T1000 (cell line): ENCODE measurements around the gene NPAS2.

ENCODE experiments used
- DNase-seq: peaks from one replicate; lab custom pipeline; 2025; ENCODE audit warnings: mixed read lengths; lab: John Stamatoyannopoulos, UW

Gene NPAS2, protein sequence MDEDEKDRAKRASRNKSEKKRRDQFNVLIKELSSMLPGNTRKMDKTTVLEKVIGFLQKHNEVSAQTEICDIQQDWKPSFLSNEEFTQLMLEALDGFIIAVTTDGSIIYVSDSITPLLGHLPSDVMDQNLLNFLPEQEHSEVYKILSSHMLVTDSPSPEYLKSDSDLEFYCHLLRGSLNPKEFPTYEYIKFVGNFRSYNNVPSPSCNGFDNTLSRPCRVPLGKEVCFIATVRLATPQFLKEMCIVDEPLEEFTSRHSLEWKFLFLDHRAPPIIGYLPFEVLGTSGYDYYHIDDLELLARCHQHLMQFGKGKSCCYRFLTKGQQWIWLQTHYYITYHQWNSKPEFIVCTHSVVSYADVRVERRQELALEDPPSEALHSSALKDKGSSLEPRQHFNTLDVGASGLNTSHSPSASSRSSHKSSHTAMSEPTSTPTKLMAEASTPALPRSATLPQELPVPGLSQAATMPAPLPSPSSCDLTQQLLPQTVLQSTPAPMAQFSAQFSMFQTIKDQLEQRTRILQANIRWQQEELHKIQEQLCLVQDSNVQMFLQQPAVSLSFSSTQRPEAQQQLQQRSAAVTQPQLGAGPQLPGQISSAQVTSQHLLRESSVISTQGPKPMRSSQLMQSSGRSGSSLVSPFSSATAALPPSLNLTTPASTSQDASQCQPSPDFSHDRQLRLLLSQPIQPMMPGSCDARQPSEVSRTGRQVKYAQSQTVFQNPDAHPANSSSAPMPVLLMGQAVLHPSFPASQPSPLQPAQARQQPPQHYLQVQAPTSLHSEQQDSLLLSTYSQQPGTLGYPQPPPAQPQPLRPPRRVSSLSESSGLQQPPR

DNA sequence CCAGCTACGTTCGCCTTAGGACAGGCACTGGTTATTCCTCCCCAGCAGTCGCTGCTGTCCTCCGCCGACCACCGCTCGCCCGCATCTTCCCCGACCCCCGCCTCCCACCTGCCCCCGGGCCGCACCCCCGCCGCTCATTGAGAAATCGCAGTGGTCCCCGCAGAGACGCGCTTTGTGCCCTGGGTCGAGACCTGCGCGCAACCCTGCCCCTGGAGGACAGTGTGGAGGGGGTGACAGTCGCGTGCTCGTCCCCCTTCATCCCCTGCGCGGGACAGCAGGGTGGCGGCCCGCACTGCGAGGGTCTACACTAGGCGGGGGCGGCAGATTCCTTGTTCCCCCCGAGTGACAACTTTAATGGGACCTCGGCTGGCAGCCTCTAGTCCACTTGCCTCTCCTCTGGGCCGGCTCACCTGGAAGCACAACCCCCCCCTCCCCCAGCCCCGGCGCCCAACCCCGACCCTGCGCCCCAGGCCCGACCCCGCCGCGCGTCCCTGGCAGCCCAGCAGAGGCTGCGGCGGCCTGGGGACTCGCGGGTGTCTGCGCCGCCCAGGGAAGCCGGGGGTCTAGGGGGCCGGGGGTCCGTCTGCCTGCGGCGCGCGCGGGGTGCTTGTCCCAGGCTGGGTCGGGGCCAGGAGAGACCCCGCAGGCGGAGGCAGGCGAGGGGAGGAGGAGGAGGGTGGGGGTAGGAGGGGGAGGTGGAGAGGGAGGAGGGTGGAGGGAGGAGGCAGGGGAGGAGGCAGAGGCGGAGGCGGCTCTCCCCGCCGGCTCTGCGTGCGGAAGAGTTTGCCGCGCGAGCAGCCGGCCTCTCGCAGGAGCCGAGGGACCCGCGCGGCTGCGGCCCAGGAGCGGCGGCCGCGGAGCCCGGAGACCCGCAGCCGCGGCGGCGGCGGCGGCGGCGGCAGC lies at the start of gene NPAS2:
NPAS2 (plus strand) TSS at position 770 of the 903 bp plus-strand sequence. CDS start 84,616 bp downstream, outside the sequence.
- DNase-seq: no peak

DNA sequence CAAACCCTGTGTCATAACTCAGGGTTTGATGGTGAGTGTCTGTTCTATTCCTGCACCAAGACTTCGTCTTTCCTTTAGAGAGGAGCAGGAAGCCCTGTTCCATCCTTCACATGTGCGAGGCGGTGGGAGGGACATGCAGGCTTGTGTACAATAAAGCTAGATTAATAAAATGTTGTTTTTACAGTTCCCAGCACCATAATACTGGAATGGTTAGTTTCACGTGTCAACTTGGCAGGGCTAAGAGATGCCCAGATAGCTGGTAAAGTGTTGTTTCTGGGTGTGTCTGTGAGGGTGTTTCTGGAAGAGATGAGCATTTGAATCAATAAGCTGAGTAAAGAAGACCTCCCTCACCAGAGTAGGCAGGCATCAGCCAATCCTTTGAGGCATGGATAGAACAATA lies 48.8 kb upstream of the NPAS2 start:
- no peak for DNase-seq

DNA sequence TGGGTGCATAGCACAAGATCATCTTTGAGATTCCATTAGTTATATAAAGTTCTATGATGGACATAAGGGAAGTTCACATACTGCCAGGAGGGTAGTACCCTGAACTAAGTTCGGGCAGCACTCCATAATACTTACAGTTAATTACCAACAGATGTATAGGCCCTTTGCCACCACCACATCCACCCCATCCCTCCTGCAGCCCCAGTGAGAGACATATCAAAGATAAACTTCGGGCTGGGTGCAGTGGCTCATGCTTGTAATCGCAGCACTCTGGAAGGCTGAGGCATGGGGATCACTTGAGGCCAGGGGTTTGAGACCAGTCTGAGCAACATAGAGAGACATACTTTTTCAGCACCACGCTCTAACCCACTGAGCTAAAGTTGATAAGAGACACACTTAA lies 46.4 kb upstream of the NPAS2 start:
- no peak for DNase-seq

DNA sequence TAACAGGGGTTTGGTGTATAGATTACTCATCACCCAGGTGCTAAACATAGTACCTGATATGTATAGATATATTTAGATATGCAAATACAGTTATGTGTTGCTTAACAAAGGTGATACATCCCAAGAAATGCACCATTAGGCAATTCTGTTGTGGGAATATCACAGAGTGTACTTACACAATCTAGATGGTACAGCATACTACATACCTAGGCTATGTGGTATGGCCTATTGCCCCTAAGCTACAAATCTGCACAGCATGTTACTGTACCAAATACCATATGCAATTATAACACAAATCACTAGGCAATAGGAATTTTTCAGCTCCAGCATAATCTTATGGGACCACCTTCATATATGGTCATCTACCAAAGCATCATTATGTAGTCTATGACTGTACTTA lies 43.5 kb upstream of the NPAS2 start:
- no peak for DNase-seq

DNA sequence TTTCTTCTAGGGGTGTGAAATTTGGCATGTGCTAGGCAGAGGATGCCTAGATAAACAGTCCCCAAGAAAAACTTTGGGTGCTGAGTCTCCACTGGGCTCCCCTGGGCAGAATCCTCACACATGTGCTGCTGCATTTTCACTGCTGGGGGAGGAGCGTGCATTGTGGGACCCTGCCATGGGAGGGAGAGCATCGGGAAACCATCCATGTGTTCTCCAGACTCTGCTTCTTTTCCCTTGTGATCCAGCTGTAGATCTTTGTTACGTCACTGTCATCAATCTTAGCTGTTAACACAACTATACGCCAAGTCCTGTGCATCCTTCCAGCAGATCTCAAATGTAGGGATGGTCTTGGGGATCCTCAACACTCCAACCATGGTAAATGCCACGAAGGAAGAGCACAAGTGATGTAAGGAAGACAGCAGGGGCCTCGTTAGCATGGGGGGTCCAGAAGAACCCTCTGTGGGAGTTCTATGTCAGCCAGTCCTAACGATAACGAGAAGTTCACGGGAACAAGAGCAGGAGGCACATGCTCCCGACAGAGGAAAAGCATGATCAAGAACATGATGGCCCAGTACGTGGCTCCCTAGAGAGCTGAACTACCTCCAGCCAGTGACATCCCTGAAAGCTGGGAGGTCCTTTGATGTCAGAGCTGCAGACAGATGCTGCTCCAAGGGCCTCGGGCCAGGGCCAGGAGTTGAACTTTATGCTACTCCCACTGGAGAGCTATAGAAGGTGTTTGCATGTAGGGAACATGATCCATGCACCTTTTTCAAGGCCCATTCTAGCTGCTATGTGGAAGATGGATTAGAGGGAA lies 41.1 kb upstream of the NPAS2 start:
- no peak for DNase-seq

DNA sequence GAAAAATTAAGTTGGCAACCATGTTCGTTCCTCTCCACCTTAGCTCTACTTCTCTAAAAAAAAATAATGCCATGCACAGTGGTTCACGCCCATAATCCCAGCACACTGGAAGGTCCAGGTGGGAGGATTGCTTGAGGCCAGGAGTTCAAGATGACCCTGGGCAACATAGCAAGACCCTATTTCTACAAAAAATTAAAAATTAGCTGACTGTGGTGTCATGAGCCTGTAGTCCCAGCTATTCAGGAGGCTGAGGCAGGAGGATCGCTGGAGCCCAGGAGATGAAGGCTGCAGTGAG lies 40.1 kb upstream of the NPAS2 start:
- DNase-seq: no peak

DNA sequence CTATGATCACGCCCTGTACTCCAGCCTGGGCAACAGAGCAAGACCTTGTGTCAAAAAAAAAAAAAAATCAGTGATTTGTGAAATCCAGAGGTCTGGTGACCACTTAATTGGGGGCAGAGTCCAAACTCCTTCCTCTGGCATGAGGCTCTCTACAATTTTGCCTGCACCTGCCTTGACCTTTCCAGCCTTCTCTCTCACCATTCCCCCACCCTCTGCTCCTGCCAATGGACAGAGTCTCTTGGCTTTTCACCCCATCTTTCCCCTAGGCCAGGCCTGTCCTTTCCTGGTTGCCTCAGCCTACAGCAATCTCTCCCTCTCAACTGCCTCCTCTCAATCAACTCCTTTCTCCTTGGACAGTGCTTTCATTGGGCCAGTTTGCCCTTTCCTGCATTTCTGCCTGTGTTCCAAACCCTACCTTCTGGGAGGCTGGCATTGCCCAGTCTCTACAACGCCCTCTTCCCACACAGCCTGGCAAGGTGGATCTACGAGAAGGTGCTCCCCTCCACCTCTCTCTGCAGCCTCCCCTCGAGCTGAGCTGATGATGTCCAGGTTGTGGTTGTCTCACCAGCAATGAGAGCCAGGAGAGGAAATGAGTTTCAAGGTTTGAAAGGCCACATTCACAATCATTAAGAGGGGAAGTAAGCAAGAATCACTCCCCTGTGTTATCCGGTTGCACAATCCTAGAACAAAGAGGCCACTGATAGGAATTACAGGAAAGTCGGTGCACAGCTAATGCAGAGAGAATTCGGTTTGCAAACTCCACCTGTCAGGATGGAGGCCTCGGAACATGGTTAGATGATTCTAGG lies 39.5 kb upstream of the NPAS2 start:
- DNase-seq: no peak

DNA sequence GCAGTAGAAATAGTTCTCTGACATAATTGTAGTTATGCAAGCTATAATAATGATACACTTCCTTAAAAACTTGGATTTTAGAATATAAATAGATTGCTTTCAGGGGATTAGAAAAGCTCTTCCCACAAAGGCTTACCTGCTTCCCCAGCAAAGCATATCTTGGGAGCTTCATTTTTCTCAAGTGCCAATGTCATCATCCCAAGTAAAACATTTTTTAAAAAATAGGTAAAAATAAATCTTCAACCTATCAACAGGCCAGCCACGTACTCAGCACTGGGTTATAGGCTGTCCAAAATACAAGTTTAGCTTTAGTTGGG lies 39.0 kb upstream of the NPAS2 start:
- DNase-seq: no peak

DNA sequence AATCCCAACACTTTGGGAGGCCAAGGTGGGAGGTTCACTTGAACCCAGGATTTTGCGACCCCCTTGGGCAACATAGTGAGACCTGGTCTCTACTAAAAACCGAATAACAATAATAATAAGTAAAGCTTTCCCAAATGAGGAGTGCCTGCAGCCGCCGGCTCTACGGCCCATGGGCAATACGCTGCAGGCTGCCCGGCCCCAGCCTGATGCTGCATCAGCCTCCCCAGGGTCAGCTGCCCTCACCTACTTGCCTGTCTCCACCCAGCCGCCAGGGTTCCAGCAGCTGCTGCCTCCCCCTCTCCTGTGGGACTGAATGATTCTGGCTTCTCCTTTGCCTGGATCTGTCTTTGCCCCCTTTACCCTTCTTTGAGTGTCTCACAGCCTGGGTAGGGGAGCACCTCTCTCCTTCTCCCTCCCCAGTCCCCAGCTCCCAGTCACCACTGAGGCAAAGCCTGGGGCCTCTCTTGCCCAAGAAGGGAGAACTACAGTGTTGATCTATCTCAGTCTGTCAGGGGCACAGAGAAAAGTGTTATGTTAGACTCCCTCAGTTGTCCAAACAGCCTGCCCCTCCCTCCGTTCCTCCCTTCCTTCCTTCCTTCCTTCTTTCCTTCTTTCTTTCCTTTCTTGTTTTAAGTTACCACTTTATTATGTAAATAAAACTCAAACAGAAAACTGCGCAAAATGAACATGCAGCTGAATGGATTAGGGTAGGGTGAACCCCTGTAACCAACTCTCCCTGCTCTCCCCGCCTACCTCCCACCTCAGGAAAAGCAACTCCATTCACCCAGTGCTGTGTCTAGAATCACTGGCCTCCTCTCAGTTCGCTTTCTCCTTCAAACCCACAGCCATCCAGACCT lies 38.2 kb upstream of the NPAS2 start:
- DNase-seq: no peak

DNA sequence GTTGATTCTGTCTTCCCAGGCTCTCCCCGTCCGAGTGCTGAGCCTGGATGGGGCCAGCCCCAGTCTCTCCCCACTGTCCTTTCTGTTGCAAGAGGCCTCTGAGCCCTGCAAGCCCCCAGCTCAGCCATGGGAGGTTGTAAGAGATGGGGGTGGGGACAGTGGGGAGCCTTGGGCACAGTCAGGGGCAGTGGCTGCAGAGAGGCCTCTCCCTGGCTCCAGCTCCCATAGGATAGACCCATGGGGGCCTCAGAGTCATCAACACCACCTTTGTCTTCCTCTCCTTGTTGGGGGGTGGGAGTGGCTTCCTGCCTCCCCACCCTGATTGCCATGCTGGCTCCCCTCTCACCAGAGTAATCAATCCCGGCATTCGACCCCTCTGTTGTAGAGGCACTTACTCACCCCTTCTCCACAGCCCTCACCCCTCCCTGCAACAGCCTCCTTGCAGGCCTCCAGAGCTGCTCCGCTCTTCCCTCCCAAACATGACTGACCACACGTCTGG lies 37.5 kb upstream of the NPAS2 start:
- DNase-seq: no peak

DNA sequence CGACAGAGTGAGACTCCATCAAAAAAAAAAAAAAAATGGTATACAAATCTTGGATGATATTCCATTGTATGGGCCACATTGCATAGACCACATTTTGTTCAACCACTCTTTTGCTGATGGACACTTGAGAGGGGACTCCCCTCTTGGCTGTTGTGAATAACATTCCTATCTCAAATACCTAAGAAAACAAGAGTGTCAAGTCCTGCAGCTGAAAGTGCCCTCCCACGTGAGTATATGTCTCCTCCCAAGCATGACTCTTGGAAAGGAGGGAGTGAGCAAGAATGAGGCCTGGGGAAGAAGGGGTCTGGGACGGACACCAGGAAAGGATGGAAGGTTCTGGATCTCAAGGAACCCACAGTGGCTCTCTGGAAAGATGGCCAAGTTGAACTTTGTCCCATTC lies 36.0 kb upstream of the NPAS2 start:
- DNase-seq: no peak

DNA sequence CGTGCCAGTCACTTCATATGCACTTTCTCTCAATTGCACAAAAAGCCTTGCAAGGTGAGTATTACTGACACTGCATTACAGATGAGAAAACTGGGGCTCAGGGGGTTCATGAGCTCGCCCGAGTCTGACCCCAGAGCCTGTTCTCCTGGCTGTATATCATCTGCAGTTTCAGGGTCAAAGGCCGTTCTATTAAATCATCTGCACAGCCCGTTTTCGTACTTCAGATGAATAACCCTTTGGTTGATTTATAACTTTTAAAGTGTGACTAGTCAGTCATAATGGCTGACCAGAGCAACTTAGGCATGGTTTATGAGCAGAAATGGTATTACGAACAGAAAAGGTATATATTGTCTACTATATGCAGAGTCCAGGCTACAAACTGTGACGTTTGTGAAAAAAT lies 35.3 kb upstream of the NPAS2 start:
- no peak for DNase-seq

DNA sequence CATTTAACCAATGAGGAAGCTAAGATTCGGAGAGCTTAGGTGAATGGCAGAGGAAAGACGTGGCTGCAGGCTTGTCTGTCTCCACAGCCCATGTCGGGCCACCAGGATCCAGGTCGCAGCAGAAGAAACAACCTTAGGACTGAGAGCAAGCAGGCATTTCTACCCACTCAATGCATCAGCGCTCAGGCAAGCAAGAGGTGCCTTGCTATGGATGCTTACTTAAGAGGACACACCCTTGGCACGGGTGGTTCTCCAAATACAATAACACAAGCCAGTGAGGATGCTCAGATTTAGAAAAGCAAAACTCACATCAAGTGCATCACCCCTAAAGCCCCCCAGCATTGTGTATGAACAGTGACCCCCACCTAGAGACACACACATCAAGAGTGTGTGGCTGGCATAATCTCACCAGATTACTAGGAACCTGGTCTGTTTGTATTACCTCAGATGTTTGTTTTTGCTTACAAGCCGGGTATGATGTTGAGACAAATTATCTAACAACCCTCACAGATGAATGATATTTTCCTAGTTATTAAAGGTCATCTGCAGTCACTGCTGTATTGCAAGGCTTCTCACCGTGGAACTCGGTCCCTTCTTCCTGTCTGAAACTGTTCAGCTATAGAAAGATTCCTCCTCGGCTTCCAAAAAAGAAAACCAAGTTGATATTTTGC lies 34.2 kb upstream of the NPAS2 start:
- no peak for DNase-seq

DNA sequence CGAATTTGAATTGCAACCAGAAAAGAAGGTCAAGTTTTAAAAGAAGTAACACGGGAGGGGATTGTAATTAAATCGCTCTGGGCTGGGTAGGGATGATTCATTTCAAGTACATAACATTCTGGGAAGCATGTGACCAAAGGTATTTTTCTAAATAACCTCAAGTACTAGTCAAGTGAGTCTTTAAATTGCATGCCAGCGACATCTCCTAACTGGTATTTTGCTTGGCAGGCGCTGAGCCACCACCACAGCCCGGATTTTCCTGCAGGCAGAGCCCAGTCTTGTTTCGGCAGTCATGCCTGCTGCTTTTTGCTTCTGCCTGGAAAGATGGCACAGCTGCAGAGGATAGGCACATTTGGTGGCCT lies 33.7 kb upstream of the NPAS2 start:
- peak; percentile 56 for DNase-seq

DNA sequence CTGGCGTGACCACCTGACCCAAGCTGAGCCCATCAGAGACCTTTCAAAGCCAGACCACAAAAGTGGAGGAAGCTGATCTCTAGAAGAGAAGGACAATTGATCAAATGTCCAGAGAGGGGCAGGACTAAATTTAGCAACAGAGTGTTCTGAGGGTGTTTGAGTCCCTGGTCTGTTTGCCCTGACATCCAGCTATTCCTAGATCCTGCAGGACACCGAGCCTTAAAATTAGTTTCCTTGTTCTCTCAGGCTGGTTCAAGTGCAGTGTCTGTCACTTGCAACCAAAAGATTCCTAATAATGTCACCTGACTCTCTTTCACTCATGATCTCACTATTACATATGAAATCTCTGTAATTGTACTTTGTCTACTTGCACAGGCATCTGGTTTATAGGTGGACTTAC lies 33.0 kb upstream of the NPAS2 start:
- no peak for DNase-seq

DNA sequence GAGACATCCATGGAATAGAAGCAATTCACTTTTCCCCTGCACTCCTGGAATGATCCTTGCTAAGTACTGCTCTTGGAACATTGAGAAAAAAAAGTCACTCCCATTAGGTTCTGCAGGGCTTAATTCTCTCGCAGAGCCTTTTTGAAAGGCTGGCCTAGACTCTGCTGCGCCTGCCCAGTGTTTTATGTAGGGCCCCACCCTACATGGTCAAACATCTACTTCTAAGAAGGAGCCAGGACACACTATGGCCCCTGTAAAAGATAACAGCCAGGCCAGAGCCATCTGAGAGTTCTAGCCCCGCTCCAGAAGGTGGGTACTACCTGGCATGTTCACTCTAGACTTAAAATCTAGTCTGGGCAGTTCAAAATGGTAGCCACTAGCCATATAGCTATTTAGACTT lies 30.6 kb upstream of the NPAS2 start:
- no peak for DNase-seq

DNA sequence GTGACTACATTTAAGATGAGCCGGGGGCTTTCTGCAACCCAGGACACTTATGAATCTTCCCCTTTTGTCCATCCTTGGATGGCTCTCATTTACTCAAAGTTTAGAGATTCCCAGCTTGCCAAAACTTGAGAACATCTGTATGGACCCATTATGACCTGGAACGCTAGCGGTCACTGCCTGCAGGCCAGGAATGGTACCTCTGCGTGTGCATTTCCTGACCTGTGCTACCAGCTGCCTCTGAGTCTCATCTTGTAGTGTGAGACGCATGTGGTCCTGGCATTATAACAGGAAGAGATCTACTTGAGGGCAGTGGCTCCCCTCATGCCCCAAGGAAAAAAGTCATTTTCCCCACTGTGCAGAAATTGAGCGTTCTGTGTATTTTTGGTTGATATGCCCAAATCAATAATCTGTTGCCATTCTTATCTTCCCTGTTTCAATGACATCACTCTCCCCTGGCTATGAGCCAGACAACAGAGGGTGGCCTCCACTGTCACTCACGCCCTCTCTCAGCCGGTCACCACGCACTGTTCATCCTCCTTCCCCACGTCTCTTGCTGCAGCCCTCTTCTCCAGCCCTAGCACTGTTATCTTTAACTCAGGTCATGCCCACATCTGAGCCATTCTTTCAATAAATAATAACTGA lies 28.5 kb upstream of the NPAS2 start:
- no peak for DNase-seq

DNA sequence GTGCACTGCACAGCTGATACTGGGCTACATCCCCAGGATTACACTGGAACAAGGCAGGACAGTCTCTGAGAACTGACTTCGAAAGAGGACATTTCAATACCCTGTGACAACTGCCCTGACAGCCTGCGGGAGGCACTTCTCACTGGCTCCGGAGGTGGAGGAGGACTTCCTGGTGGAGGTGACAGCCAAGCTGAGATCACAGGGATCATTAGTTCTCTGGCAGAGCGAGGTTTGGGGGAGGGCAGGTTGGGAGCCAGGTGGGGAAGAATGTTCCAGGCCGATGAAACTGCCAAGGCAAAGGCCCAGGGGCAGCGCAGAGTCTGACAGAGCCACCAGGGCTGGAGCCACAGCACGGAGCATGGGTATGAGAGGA lies 28.0 kb upstream of the NPAS2 start:
- no peak for DNase-seq

DNA sequence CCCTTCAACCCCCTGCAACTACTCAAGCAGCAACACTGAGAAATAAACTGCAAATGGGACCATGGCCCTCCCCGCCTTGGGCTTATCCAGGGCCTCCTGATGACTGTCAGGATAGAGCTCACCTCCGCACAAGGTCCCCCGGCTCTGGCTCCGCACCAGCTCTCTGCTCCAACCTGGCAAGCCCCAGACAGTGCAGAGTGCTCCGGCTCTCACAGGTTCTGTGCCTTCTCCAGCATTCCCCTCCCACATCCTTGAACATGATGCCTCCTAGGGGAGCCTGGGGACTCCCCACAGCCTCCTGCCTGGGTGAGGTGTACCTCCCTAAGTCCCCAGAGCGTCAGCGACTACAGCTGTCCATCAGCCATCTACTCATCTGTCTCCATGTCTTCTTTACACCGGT lies 26.7 kb upstream of the NPAS2 start:
- DNase-seq: no peak
